Right atrium auricular region (tissue), 2 donors: ENCODE measurements around the gene PLA2G2C. TPM values are rescaled to one million over a fixed set of nuclear protein-coding genes. Genes with fewer than 3 reads are reported as not detected.

Experiments
- DNase-seq: peaks from one replicate; pipeline ENCODE4 v3.0.0-alpha.2; 2019; ENCODE audit warnings: low spot score
- H3K27ac ChIP-seq, 2 donors: fragments of 200-600 bp; sonication (generic); 1 replicate in 1 of 2; 2 replicates in 1 of 2; pipeline ENCODE4 v1.5.1; 2016 to 2019
- H3K27me3 ChIP-seq, 2 donors: fragments of 200-600 bp; sonication (generic); one replicate each; pipeline versions ENCODE4 v1.5.1 to v1.6.0; 2017 to 2019
- H3K36me3 ChIP-seq: fragments of 200-600 bp; sonication (generic); one replicate; pipeline ENCODE4 v1.5.1; 2016
- H3K4me1 ChIP-seq, 2 donors: fragments of 200-600 bp; sonication (generic); one replicate each; pipeline versions ENCODE4 v1.5.1 to v1.6.0; 2017 to 2019
- H3K4me3 ChIP-seq, 2 donors: fragments of 200-600 bp; sonication (generic); 1 replicate in 1 of 2; 2 replicates in 1 of 2; pipeline ENCODE4 v1.5.1; 2017 to 2019; ENCODE audit warnings: mild to moderate bottlenecking in 1 of 2, moderate library complexity in 1 of 2
- H3K9me3 ChIP-seq, 2 donors: fragments of 200-600 bp; sonication (generic); one replicate each; pipeline ENCODE4 v1.5.1; 2019
- total RNA-seq, 2 donors: library from RNA; depleted of rRNA; stranded (reverse); fragments of >200 nt; gene quantifications; one replicate each; pipeline ENCODE4 v1.1.0, GENCODE V29; 2016
- TF ChIP-seq, protein P1 (sequence below), 2 donors: fragments of 200-600 bp; sonication (generic); IDR thresholded peaks; one replicate each; pipeline ENCODE4 v1.5.1; 2019; ENCODE audit warnings: antibody characterized with exemption in 2 of 2

Gene PLA2G2C
- total RNA-seq, 2 donors from 2014 or later = not detected

DNA sequence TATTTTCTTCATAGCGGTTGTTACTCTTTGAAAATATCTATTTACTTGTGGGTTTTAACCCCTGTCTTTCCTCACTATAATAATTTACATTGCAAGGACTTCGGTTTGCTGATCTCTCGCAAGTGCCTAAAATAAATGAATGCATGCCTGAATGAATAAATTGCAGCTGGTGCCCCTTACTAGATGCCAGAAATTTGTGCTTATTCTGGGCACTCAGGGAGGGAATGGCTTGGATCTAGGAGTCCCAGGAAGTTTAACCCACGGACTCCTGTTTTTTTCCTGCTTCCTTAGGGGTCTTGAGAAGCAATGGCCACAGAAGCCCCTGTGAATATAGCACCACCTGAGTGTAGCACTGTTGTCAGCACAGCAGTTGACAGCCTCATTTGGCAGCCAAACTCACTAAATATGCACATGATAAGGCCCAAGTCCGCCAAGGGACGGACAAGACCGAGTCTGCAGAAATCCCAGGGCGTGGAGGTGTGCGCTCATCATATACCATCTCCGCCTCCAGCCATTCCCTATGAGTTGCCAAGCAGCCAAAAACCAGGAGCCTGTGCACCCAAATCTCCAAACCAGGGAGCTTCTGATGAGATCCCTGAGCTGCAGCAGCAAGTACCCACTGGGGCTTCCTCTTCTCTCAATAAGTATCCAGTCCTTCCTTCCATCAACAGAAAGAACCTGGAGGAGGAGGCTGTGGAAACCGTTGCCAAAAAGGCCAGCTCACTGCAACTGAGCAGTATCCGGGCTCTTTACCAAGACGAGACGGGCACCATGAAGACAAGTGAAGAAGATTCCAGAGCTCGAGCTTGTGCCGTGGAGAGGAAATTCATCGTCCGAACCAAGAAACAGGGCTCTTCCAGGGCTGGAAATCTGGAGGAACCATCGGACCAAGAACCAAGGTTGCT is 4.2 kb upstream of the PLA2G2C start:
- H3K36me3 ChIP-seq = no peaks in the 10 kb centered on the region
- TF ChIP-seq, protein P1, sequence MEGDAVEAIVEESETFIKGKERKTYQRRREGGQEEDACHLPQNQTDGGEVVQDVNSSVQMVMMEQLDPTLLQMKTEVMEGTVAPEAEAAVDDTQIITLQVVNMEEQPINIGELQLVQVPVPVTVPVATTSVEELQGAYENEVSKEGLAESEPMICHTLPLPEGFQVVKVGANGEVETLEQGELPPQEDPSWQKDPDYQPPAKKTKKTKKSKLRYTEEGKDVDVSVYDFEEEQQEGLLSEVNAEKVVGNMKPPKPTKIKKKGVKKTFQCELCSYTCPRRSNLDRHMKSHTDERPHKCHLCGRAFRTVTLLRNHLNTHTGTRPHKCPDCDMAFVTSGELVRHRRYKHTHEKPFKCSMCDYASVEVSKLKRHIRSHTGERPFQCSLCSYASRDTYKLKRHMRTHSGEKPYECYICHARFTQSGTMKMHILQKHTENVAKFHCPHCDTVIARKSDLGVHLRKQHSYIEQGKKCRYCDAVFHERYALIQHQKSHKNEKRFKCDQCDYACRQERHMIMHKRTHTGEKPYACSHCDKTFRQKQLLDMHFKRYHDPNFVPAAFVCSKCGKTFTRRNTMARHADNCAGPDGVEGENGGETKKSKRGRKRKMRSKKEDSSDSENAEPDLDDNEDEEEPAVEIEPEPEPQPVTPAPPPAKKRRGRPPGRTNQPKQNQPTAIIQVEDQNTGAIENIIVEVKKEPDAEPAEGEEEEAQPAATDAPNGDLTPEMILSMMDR (IDR thresholded peaks at IDR 0.05) = no peak
- no peaks in the 10 kb centered on the region for H3K9me3 ChIP-seq
- H3K27ac ChIP-seq = peak overlapping the region in 1 of 2 donors; percentile 8
- no peaks in the 10 kb centered on the region for H3K27me3 ChIP-seq
- H3K4me1 ChIP-seq = peaks cover 0 to 78% of the 10 kb centered on the region in 2 donors
- H3K4me3 ChIP-seq = no peak overlapping the region
- DNase-seq = no peak

DNA sequence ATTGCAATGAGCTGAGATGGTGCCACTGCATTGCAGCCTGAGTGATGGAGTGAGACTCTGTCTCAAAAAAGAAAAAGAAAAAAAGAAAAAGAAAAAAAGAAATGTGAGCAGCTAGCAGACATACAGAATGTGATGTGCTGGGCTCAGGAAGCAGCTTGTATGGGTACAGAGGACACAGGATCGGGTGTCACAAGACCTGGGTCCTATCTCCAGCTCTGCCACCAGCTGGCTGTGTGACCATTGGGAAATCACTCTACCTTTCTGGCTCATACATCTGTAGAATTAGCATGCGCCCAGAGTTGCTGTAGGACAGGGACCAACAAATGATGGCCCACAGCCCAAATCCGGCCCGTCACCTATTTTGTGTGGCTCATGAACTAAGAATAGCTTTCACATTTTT is 3.3 kb upstream of the PLA2G2C start:
- H3K4me3 ChIP-seq = no peak overlapping the region
- H3K9me3 ChIP-seq = no peaks in the 10 kb centered on the region
- no peak for DNase-seq
- H3K4me1 ChIP-seq = peaks cover 0 to 81% of the 10 kb centered on the region in 2 donors
- TF ChIP-seq, protein P1 (IDR thresholded peaks at IDR 0.05) = no peak
- no peaks in the 10 kb centered on the region for H3K36me3 ChIP-seq
- peak overlapping the region; percentile 8 to 84 for H3K27ac ChIP-seq
- H3K27me3 ChIP-seq = no peaks in the 10 kb centered on the region

DNA sequence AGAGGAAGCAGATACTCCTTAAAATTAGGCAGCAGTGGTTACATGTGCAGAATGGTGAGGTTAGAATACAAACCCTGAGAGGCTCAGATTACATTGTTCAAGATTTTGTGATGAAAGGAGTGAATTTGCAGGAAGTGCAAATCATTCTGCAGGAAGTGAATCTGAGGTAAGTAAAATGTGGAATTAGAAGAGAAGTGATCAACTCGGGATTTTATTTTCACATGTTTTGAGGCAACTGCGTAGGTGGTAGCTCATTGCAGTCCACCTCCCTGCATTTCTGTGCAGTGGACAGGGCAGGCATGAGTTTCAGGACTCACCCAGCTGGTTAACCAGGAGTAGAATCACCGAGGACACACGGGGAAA is 2.1 kb upstream of the PLA2G2C start:
- H3K27ac ChIP-seq = peak overlapping the region; percentile 81 to 84

DNA sequence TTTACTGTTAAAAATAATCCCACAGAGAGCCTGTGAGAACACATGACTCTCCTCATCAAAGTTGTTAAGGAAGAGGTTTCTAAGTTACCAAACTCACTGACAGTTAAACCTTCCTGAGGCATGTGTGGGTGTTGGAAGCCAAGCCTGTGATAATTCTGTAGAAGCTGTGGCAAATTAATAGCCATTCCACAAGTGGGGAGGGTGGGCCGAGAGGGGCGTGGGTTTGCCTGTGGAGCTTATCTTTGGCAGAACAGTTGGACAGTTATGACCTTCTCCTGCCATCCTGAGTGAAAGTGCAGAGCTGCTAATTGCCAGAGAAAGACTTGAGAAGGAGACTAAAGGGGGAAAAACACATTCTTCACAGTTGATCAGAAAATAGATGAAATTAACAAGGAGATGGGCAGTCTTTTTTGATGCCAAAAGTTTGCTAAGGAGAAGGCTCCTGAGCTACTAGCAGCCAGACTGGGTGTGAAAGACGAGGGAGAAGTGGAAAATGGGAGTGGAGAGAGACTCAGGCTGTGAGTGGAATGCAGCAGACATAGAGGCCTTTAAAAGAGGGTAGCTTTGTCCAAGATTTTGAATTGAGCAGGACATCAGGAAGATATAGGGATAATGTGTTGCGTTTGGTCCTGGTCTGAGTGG is 1.6 kb upstream of the PLA2G2C start:
- peak overlapping the region; percentile 81 to 84 for H3K27ac ChIP-seq
- H3K27me3 ChIP-seq = no peaks in the 10 kb centered on the region
- TF ChIP-seq, protein P1 (IDR thresholded peaks at IDR 0.05) = no peak
- H3K4me1 ChIP-seq = peaks cover 0 to 70% of the 10 kb centered on the region in 2 donors
- no peaks in the 10 kb centered on the region for H3K9me3 ChIP-seq
- no peak for DNase-seq
- no peak overlapping the region for H3K4me3 ChIP-seq
- no peaks in the 10 kb centered on the region for H3K36me3 ChIP-seq

More for the DNA sequence above, 2.1 kb upstream of the PLA2G2C start:
- Histone ChIP-seq H3K36me3 (no peaks in the 10 kb centered on the region), H3K4me1 (peaks cover 0 to 71% of the 10 kb centered on the region in 2 donors), H3K4me3 (no peak overlapping the region), H3K27me3 (no peaks in the 10 kb centered on the region), H3K9me3 (no peaks in the 10 kb centered on the region)
- DNase-seq = no peak
- TF ChIP-seq, protein P1 (IDR thresholded peaks at IDR 0.05) = no peak

DNA sequence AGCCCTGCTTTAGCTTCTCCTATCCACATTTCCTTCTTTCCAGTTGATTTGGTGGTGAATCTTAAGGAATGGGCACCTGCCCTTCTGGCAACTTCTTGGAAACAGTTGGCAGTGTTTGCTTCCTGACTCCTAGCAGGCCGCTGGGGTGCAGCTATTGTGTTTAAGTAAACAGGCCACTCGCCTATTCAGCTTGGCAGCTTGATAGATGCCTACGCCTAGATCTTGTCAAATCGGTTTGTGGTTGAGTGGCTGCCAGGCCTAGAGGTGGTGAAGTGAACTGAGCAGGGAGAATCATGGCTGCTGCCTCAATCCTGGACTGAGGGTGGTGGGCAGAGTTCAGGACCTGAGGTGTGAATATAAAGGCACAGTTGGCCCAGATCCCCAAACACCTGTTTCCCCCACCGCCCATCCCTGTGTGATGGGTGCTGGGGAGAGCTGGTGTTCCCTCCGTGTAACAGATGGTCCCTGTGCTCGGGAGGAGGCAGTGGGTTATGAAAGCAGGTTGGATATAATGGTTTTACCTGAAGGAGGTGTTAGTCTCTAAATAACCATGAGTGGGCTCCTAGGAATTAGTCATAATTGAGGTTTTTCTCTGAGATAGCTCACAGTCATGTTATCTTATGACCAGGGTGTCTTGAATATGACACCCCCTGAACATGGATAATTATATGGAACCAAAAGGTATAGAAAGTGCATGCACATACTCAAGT is 940 bp upstream of the PLA2G2C start:
- DNase-seq = no peak
- Histone ChIP-seq H3K27me3 (no peaks in the 10 kb centered on the region), H3K4me1 (peaks cover 0 to 64% of the 10 kb centered on the region in 2 donors), H3K4me3 (peak overlapping the region in 1 of 2 donors; percentile 57), H3K9me3 (no peaks in the 10 kb centered on the region), H3K27ac (peak overlapping the region; percentile 81 to 84), H3K36me3 (no peaks in the 10 kb centered on the region)
- TF ChIP-seq, protein P1 (IDR thresholded peaks at IDR 0.05) = no peak
